HCT116 (cell line): ENCODE data around the gene FICD. TPM values are rescaled to one million over a fixed set of nuclear protein-coding genes. Genes with fewer than 3 reads are reported as not detected.

Experiments
- ATAC-seq: fragments of 200-7000 bp; cut with Tn5 transposase; 2 replicates; pipeline ENCODE4 v1.9.1; 2020; ENCODE audit warnings: mild to moderate bottlenecking, moderate library complexity
- BruUV-seq: library from RNA; stranded (reverse); fragments of 400-500 nt; replicated peaks from 2 replicates; lab custom pipeline; 2021; lab: Mats Ljungman, UMichigan
- CTCF ChIA-PET: fragments of 300-600 bp; sonication (Branson Sonifier 250); formaldehyde crosslinking; loops from one replicate; lab custom pipeline; 2021; ENCODE audit warnings: antibody characterized with exemption; lab: Charles Lee
- POLR2A ChIA-PET: fragments of 300-600, 350-600 bp; sonication (Branson Sonifier 250); formaldehyde crosslinking; loops from one replicate; lab custom pipeline; 2021; ENCODE audit warnings: antibody characterized with exemption; lab: Charles Lee
- RAD21 ChIA-PET, 2 experiments: fragments of 300-600 bp; sonication (Branson Sonifier 250); formaldehyde crosslinking; loops; one replicate each; lab custom pipeline; 2023; ENCODE audit warnings: low total read pairs in 2 of 2; ENCODE audit not compliant: uncharacterized antibody in 2 of 2, unreplicated experiment in 2 of 2, low non-redundant PET in 1 of 2; lab: Charles Lee
- DNase-seq: peaks from one replicate; pipeline ENCODE4 v3.0.0-alpha.2; 2010; ENCODE audit warnings: low read depth, low spot score
- H2AFZ ChIP-seq: fragments of 200-600 bp; shearing (Covaris generic), sonication (generic); 2 replicates; pipeline ENCODE4 v1.6.1; 2017; ENCODE audit warnings: low read depth, mixed run types, mixed read lengths, antibody characterized with exemption, low read length; ENCODE audit not compliant: poor library complexity, severe bottlenecking
- H3K27ac ChIP-seq: 2 replicates; pipeline ENCODE4 v1.5.1; 2012; ENCODE audit warnings: low read depth, low read length
- H3K27me3 ChIP-seq: fragments of 200-600 bp; sonication (generic); 2 replicates; pipeline ENCODE4 v1.6.1; 2016; ENCODE audit warnings: mixed run types, low read length, mixed read lengths; ENCODE audit not compliant: insufficient read depth
- H3K36me3 ChIP-seq, 2 experiments: fragments of 200-500 bp in 1 of 2; fragments of 200-600 bp in 1 of 2; sonication (Bioruptor generic) in 1 of 2; sonication (generic) in 1 of 2; 2 replicates each; pipeline versions ENCODE4 v1.5.1 to v1.6.1; 2014 to 2016; ENCODE audit warnings: low read length in 2 of 2, inconsistent platforms in 1 of 2, mixed read lengths in 1 of 2, mixed run types in 1 of 2; ENCODE audit not compliant: insufficient read depth in 2 of 2, control insufficient read depth in 1 of 2
- H3K4me1 ChIP-seq, 2 experiments: fragments of 200-600 bp in 1 of 2; sonication (generic) in 1 of 2; 2 replicates each; pipeline versions ENCODE4 v1.5.1 to v1.6.1; 2012 to 2017; ENCODE audit warnings: low read length in 2 of 2, inconsistent platforms in 1 of 2, mild to moderate bottlenecking in 1 of 2, mixed read lengths in 1 of 2, mixed run types in 1 of 2, moderate library complexity in 1 of 2; ENCODE audit not compliant: insufficient read depth in 2 of 2, control insufficient read depth in 1 of 2
- H3K4me2 ChIP-seq: fragments of 200-600 bp; sonication (generic); 2 replicates; pipeline ENCODE4 v1.6.1; 2017; ENCODE audit warnings: mixed run types, low read length, mixed read lengths
- H3K4me3 ChIP-seq, 2 experiments: fragments of 200-600 bp in 1 of 2; sonication (generic) in 1 of 2; replicated peaks in 1 of 2; 2 replicates each; pipeline ENCODE4 v1.5.1; 2011 to 2016; ENCODE audit warnings: low read length in 2 of 2, control low read depth in 1 of 2, low read depth in 1 of 2, mild to moderate bottlenecking in 1 of 2, mixed read lengths in 1 of 2, mixed run types in 1 of 2
- H3K79me2 ChIP-seq: fragments of 200-600 bp; sonication (generic); 2 replicates; pipeline ENCODE4 v1.6.1; 2017; ENCODE audit warnings: mild to moderate bottlenecking, mixed run types, low read length, moderate library complexity, mixed read lengths; ENCODE audit not compliant: insufficient read depth
- H3K9ac ChIP-seq: fragments of 200-600 bp; sonication (generic); 2 replicates; pipeline ENCODE4 v1.6.1; 2016; ENCODE audit warnings: low read length, mixed read lengths
- H3K9me2 ChIP-seq: fragments of 200-600 bp; sonication (generic), shearing (Covaris generic); 2 replicates; pipeline ENCODE4 v1.6.1; 2017; ENCODE audit warnings: mixed run types, mild to moderate bottlenecking, moderate library complexity; ENCODE audit not compliant: insufficient read depth
- H3K9me3 ChIP-seq, 2 experiments: fragments of 200-500 bp in 1 of 2; fragments of 200-600 bp in 1 of 2; sonication (Bioruptor generic) in 1 of 2; sonication (generic) in 1 of 2; 2 replicates each; pipeline ENCODE4 v1.6.1; 2014 to 2017; ENCODE audit warnings: low read length in 2 of 2, mixed read lengths in 2 of 2, inconsistent platforms in 1 of 2, low read depth in 1 of 2, mild to moderate bottlenecking in 1 of 2, mixed run types in 1 of 2, moderate library complexity in 1 of 2; ENCODE audit not compliant: control insufficient read depth in 1 of 2, insufficient read depth in 1 of 2
- H4K20me1 ChIP-seq: fragments of 200-600 bp; sonication (generic), shearing (Covaris generic); 2 replicates; pipeline ENCODE4 v1.6.1; 2017; ENCODE audit warnings: mixed run types, mild to moderate bottlenecking, moderate library complexity; ENCODE audit not compliant: insufficient read depth
- CBX3 ChIP-seq: IDR thresholded peaks from 2 replicates; pipeline ENCODE4 v1.6.1; 2012; ENCODE audit warnings: low read depth
- CEBPB ChIP-seq: IDR thresholded peaks from 2 replicates; pipeline ENCODE4 v1.6.1; 2012; ENCODE audit warnings: low read depth
- ELF1 ChIP-seq: IDR thresholded peaks from 2 replicates; pipeline ENCODE4 v1.6.1; 2012; ENCODE audit warnings: low read depth, borderline replicate concordance
- EZH2phosphoT487 ChIP-seq: fragments of 200-600 bp; IDR thresholded peaks from 2 replicates; pipeline ENCODE4 v1.6.1; 2018; ENCODE audit warnings: antibody characterized with exemption, borderline replicate concordance
- FOSL1 ChIP-seq: IDR thresholded peaks from 2 replicates; pipeline ENCODE4 v1.6.1; 2012; ENCODE audit warnings: low read depth
- POLR2A ChIP-seq: IDR thresholded peaks from 2 replicates; pipeline ENCODE4 v1.7.0; 2011; ENCODE audit warnings: borderline replicate concordance; ENCODE audit not compliant: insufficient read depth, insufficient read length; ENCODE audit errors: extremely low read depth
- RAD21 ChIP-seq: IDR thresholded peaks from 2 replicates; pipeline ENCODE4 v1.6.1; 2012; ENCODE audit warnings: low read depth, mild to moderate bottlenecking
- SIN3A ChIP-seq: IDR thresholded peaks from 2 replicates; pipeline ENCODE4 v1.6.1; 2012; ENCODE audit warnings: low read depth
- SP1 ChIP-seq: IDR thresholded peaks from 2 replicates; pipeline ENCODE4 v1.6.1; 2012; ENCODE audit warnings: low read depth
- YY1 ChIP-seq: IDR thresholded peaks from 2 replicates; pipeline ENCODE4 v1.6.1; 2011; ENCODE audit warnings: low read length, low read depth, moderate library complexity, mild to moderate bottlenecking; ENCODE audit not compliant: insufficient replicate concordance; ENCODE audit errors: extremely low read depth
- intact Hi-C: fragments of 100-400 bp; cut with micrococcal nuclease; formaldehyde crosslinking; loops from 2 replicates; pipeline ENCODE4 v1.10.0; 2022
- total RNA-seq: library from RNA; stranded (reverse); gene quantifications from one replicate; pipeline ENCODE4 v1.2.1, GENCODE V29; 2021; ENCODE audit not compliant: unreplicated experiment

Gene FICD
- total RNA-seq, 1 experiment from 2014 or later, result 5.1 TPM

GRCh38 chr12:108560752-108561719 is 46.0 kb downstream of the FICD start, which contains the start of gene SART3 (continued):
- TF ChIP-seq EZH2phosphoT487 (no peak), CEBPB (no peak), ELF1 (no peak), FOSL1 (no peak), CBX3 (no peak), SP1 (no peak)

GRCh38 chr12:108561852-108562347 is 46.8 kb downstream of the FICD start:
- no peaks in the 10 kb centered on the region for H4K20me1 ChIP-seq
- POLR2A ChIA-PET, result interaction anchor here (0.8 to 0.9 kb wide), 2 partner anchors 11 to 56 kb away, joined by 3 to 13 read pairs; no protein-coding TSS in a partner anchor
- TF ChIP-seq EZH2phosphoT487 (no peak), YY1 (no peak), RAD21 (no peak), SIN3A (no peak), POLR2A (peak; percentile 40)
- H3K27ac ChIP-seq, result peak overlapping the region; percentile 76
- H3K27me3 ChIP-seq, result no peaks in the 10 kb centered on the region
- H2AFZ ChIP-seq, result no peak overlapping the region
- no peaks in the 10 kb centered on the region for H3K9me2 ChIP-seq
- no TSS peak for BruUV-seq
- intact Hi-C loops, result loop anchor here (2.0 to 10.0 kb wide), 5 partner anchors 171 to 825 kb away; partner anchors contain the start of genes ALKBH2 and SSH1
- RAD21 ChIA-PET, result no interaction called here
- H3K4me3 ChIP-seq, result peak overlapping the region; percentile 75 to 85
- no peaks in the 10 kb centered on the region for H3K9me3 ChIP-seq
- H3K9ac ChIP-seq, result peak overlapping the region; percentile 97
- H3K4me1 ChIP-seq, result peaks cover 30 to 49% of the 10 kb centered on the region in 2 experiments
- H3K79me2 ChIP-seq, result peaks cover 64% of the 10 kb centered on the region
- DNase-seq (peak; percentile 18), ATAC-seq (peak; percentile 8)
- peaks cover 13 to 28% of the 10 kb centered on the region in 2 experiments; a peak in 3 of 4 replicates for H3K36me3 ChIP-seq
- H3K4me2 ChIP-seq, result peak overlapping the region; percentile 93
- CTCF ChIA-PET, result interaction anchor here (0.8 to 1.0 kb wide), 4 partner anchors 55 to 824 kb away, joined by 3 to 13 read pairs (median 3); no protein-coding TSS in a partner anchor
